ENCODE data around the gene NEAT1. TPM values are rescaled to one million over a fixed set of nuclear protein-coding genes. Genes with fewer than 3 reads are reported as not detected.

Gene NEAT1
- total RNA-seq, 1 donor from 2014 or later = 425 TPM

DNA sequence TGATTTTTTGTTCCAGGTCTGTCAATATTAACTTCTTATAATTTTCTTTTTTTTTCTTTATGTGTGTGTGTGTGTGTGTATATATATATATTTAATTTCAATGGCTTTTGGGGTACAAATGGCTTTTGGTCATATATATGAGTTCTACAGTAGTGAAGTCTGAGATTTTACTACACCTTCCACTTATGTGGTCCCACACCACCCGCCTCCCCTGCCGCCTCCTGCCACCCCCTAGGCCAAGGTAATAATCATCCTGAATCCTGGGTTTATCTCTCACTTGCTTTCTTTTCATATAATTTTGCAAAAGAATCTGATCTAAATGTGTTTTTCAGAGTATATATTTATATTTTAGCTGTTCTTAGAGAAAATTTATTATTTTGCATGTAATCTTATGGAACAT is 11.1 kb downstream of the NEAT1 start:
- no peak for DNase-seq (ENCODE audit: extremely low read depth, low read depth, low spot score)

DNA sequence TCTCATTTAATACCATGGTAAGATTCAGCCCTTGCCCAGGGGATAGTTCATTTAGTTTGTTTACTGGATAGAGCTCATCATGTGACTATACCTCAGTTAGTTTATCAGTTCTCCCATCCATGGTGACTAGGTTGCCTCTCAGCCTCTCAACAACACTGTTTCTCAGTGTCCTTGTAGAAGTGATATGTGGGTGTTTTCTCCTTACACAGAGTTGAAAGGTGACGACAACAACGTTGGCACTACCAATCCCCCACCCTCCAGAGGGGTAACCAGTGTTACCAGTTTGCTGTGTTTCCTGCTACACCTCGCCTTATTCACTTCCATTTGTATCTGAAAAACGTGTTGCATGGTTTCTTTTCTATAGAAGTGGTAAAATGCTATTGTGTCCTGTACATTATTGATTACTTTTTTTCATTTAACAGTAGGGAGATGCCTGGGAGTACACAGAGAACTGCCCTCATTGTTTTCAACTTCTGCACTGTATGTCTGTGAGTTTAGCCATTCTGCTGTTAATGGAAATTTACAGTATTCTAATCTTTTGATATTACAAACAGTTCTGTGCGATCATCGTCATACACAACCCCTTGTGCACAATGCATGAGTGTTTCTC is 11.6 kb downstream of the NEAT1 start:
- DNase-seq (ENCODE audit: extremely low read depth, low read depth, low spot score) = no peak

DNA sequence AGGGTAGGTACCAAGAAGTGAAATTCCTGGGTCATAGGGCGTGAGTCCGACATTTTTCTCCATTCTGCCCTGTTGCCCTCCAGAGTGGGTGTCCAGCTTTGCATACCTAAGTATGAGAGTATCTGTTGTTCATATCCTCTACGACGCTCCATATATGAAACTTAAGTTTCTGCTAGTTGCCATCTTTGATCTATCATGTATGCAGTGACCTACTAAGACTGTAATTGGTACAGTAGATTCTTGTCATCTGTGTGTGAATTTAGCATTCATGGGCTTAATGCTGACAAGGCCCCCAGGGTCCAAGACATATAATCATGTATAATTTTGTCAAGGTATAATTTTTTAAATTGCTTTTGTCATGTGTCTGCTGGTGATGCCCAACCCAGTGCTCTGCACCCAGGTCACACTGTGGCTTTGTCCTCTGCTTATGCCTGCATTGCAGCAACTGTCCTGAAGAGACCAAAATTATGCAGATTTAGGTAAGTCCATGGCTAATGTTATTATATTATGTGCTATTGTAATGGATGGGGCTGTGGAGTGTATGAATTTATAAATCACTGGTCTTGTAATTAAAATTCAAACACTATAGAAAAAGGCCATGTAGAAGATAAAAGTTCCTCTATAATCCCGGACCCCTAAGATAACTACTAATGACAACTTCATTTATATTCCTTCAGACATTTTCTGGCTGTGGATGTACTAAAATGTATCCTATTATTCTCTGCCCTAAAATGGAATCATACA is 12.2 kb downstream of the NEAT1 start:
- DNase-seq (ENCODE audit: extremely low read depth, low read depth, low spot score) = no peak

DNA sequence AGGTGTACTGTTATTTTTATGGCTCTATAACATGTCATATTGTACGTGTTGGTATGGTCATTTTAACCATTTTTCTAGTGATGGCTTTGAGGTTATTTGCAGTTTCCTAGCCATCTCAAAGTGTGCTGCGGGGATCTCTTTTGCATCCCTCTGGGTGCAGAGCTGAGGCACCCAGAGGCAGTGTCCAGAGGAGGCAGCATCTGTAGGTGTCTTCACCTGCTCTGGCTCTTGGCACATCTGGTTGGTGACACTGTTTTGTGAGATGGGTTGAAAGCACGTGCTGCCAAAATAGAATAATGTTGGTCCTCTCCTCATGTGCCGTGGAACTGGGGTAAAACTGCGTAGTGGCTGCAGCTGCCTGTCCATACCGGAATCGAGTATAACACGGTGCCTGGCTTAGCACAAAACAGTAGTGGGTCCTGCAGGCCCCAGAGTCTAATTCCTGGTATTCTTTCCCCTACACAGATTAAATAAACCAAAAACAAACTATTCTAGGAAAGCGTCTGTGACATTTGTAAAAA is 12.9 kb downstream of the NEAT1 start:
- DNase-seq (ENCODE audit: extremely low read depth, low read depth, low spot score) = no peak

DNA sequence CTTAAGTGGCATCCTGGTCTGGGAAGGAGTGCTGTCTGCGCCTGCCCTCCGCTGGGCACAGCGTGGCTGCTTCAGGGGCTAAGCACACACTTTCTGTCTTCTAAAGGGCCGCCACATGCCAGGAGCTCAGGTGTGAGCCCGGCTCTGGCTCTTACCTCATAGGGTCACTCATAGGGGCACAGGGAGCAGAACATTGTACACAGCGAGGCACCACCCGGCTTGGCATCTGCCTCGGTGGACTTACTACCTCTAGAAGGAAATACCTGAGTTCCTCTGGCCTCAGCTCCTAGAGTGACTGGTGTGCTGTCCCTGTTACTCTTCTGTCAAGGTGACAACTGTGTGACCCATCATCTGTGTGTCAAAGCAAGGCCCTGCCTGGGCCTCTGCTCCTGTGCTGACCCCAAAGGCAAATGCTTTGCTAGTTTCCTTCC is 13.4 kb downstream of the NEAT1 start:
- no peak for DNase-seq (ENCODE audit: extremely low read depth, low read depth, low spot score)

DNA sequence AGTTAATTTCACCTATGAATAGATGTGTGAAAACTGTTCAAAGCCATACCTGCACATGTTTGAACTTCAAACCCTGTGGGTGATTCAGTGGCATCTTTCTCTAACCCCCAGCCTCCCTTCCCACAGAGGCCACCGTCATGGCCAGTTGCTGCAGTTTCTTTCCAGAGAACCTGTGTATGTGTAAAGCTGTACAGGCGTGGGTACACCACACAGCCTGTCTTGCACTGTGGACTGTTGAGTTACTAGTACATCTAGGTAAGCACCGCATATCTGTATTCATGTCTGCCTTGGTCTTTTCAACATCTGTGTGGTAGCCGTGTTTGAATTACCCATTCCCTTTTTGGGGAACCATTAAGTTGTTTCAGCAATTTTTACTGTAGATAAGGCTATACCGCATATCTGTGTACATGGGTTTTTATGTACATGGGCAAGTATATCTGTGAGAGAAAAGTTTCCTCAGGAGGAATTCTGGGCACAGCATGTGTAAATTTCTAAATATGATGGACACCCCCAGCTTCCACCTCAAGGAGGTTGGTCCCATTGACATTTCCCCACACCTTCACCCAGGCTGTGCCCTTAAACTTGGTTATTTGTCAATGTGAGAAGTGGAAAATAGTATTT is 13.9 kb downstream of the NEAT1 start:
- DNase-seq (ENCODE audit: extremely low read depth, low read depth, low spot score) = no peak

DNA sequence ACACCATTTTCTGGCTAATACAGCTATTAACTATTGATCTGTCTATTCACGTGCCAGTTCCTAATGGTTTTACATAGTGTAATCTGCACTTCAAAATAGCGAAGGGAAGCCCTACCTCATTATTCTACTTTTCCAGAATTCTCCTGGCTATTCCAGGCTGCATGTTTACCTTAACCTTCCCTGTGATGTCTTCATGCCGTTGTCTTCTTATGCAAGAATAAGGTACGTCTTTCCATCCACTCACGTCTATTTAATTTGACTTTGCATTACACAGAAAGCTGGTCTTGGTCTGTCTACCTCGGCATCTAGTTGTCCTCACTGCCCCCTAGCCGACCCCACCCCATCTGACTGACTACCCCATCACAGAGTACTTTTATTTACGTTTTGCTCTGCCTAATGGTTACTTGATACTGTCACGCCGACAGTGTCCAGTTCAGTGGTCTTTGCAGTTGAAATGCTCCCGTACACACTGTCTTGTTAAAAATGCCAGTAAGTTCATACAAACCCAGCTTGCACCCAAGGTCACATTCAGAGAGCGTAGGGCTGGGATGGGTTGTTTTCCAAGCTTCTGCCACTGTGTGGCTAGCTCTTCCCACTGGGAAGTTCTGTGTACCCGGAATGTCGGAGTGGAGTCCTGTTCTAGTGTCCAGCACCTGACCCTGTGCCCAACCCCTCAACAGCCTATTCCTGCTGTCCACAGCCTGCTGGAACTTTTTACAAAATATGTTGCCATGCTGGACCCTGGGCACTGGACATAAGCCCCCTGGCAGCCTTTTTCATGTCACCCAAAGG is 15.0 kb downstream of the NEAT1 start:
- DNase-seq (ENCODE audit: extremely low read depth, low read depth, low spot score) = no peak

DNA sequence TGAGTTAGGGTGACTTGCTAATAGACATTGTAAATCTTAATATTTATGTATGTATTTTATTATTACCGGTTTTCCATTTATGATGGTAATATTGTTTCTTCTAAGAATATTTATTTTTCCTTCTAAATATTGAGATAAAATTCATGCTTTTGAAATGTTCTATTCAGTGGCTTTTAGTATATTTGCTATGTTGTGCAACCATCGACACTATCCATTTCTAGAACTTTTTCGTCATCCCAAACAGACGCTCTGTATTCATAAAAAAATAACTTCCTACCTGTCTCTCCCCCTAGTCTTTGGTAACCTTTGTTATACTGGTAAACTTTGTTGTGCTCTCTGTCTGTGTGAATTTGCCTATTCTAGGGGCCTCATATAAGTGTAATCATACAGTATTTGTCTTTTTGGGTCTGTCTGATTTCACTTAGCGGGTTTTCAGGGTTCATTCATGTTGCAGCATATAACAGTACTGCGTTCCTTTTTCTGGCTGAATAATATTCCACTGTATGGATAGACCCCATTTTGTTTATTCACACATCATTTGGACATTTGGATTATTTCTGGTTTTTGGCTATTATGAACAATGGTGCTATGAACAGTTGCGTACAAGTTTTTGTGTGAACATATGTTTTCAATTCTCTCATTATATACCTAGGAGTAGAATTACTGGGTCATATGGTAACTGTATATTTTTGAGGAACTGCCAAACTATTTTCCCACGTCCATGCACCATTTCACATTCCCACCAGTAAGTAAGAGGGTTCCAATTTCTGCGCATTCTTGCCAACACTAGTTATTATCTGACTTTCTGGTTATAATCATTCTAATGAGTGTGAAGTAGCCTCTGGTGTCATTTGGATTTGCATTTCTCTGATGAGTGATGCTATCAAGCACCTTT is 15.9 kb downstream of the NEAT1 start:
- DNase-seq (ENCODE audit: extremely low read depth, low read depth, low spot score) = no peak

DNA sequence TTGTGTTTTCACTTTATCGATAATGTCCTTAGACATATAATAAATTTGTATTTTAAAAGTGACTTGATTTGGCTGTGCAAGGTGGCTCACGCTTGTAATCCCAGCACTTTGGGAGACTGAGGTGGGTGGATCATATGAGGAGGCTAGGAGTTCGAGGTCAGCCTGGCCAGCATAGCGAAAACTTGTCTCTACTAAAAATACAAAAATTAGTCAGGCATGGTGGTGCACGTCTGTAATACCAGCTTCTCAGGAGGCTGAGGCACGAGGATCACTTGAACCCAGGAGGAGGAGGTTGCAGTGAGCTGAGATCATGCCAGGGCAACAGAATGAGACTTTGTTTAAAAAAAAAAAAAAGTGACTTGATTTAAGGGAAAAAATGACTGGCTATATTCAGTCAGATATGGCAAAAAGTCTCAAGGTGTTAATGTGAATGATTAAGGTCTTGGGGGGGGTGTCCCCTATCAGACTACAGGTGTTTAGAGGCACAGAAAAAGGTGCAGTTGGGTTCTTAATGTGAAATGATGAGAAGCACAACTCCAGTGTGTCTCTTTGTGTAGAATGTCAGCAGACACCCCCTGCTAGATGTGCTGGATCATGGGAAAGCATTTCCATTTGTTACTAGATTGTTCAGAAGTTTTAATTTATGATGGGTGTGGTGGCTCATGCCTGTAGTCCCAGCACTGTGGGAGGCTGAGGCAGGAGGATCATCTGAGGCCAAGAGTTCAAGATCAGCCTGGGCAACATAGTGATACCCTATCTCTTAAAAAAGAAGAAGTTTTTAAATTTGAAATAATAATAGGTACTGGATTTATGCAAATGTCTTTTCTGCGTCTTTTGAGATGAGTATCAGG is 17.0 kb downstream of the NEAT1 start:
- DNase-seq (ENCODE audit: extremely low read depth, low read depth, low spot score) = no peak

DNA sequence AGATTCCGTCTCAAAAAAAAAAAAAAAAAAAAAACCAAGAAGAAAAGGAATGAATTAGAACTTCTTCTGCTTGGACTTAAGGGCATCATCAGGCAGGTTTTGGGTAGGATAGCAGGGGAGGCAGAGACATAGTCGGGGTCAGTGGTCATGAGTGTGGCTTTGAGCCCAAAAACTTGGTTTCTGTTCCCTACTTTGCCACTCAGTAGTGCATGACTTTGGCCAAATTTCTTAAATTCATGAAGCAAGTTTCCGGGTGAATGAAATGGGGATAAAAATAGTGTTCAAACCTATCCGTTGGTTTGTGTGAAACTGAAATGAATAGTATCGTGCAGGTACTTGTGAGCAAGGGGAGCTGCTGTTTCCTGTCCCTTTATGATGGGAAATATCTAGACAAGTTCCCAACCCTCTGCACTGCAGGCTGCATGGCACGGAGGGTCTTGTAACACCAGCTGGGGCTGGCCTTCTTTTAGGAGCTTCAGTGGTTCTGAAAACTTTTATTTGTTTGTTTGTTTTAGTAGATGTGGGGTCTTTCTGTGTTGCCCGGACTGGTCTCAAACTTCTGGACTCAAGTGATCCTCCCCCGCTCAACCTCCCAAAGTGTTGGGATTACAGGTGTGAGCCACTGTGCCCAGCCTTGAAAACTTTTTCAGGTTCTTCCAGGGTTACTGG is 18.4 kb downstream of the NEAT1 start:
- DNase-seq (ENCODE audit: extremely low read depth, low read depth, low spot score) = no peak

DNA sequence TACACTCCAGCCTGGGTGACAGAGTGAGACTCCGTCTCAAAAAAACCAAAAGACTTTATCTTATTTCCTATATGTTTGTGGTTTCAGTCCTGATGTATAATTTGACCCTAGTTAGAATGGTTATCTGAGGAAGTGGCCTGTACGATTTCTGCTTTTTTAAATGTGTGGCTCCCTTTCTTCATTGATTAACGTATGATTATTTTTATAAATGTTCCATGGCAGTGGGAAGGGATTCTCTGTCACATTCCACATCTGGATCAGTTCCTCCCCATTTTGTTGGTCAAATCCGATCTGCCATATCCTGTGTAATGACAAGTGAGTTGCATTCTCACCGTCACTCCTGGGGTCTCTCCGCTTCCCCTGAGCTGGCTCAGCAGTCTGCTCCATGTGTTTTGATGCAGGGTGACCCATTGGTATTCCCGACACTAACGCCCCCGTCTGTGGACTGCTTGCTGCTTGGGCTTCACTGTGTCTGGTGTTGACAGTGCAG is 20.3 kb downstream of the NEAT1 start:
- no peak for DNase-seq (ENCODE audit: extremely low read depth, low read depth, low spot score)

DNA sequence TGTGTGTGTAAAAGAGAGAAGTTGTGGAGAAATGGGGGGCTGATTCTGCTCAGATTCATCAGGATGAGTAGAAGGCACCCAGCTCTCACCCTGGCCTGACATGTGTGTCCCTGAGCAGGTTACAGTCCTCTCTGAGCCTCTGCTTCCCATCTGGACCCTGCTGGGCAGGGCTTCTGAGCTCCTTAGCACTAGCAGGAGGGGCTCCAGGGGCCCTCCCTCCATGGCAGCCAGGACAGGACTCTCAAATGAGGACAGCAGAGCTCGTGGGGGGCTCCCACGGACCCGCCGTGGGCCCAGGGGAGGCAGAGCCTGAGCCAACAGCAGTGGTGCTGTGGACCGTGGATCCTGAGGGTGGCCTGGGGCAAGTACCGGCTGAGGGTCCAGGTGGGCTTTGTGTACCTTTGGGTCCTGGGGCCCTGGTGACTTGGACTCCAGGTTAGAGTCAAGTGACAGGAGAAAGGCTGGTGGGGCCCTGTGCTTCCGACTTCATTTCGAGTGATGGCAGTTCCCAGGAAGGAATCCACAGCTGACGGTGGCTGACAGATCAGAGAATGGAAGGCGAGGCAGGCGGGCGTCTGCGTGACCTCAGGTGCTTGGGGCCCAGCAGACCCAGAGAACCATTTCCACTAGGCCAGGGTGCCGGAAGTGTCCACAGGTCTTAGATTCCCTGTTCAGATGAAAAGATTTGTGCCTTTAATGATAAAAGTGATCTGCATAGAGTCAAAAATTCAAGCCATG is 21.9 kb downstream of the NEAT1 start:
- DNase-seq (ENCODE audit: extremely low read depth, low read depth, low spot score) = no peak

DNA sequence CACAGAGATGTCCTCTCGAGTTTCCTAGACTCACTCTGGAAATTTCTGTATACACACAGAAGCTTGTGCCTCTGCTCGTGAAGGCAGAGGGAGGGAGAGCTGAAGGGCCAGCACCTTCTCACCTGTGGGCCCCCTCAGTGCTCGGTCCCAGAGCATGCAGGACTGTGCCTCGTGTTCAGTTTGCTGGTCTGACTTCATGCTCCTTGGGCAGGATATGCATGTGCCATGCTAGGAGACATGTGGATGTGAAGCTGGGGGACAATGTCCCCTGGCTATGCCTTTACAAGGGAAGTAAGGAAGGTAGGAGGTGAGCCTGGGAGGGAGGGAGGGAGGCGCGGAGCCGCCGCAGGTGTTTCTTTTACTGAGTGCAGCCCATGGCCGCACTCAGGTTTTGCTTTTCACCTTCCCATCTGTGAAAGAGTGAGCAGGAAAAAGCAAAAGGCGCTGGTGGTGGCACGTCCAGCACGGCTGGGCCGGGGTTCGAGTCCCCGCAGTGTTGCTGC is 22.6 kb downstream of the NEAT1 start:
- no peak for DNase-seq (ENCODE audit: extremely low read depth, low read depth, low spot score)

DNA sequence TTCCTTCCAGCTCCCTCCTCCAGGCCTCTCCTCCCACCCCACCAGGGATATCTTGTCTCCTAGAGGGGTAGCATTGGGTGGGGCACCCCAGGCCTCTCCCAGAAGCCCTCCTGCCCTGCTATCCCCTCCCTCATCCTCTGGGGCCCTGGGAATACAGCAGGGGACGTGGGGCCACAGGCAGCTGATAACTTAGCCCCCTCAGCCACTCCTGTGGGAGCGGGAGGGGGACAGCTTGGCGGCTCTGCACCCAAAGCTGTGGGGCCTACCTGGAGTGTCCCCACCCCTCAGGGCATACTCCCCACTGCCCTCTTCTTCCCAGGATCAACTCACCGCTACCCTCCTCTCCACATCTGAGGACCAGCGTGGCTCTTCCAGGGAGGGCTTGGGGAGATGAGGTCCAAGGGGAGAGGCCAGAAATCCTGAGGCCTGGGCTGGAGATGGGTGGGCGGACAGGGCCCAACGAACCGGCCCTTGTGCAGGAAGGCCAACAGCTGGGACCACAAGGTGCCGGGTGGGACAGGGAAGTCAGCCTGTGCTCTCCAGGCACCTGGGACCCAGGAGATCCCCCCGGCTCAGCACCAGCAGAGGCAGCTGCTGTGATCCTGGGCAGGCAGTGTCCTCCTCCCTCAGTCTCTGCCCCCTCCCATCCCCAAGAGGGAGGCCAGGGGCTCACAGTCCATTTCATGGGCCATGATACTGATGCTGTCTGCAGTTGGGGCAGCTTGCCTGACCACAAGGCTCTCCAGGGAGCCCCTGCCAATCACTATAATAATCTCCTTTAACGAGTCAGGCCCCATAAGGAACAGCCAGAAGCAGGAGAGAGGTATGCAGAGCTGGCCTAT is 23.2 kb downstream of the NEAT1 start:
- DNase-seq (ENCODE audit: extremely low read depth, low read depth, low spot score) = no peak

DNA sequence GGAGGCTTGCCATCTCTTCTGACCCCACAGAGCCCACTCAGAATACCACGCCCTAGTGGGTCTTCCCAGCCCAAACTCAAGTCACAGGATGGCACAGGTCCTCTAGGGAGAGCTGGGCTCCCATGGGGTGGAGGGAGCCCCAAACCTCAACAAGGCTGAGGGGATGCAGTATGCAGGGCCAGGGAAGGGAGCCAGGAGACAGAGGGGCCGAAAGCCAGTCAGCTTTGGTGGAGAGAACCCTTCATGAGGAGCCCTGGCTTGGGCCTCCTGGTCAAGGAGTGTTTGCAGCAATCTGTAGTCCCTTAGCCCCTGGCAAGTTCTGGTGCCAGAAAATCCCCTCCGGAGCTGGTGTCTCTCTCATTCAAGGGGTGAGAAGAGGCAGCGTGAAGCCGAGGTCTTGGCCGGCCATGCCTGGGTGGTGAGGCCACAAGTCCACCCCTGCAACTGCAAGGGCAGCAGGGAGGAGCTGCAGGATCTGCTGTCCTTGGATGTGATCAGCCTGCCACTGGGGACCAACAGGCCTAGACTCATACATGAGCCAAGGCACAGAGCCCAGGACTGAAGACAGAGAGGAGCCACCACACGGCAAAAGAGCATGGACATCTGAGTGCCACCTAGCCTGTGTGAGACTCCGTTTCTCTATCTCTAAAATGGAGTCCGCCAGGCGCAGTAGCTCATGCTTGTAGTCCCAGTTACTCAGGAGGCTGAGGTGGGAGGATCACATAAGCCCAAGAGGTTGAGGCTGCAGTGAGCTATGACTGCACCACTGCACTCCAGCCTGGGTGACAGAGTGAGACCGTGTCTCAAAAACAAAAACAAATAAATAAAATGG is 24.1 kb downstream of the NEAT1 start:
- DNase-seq (ENCODE audit: extremely low read depth, low read depth, low spot score) = no peak

DNA sequence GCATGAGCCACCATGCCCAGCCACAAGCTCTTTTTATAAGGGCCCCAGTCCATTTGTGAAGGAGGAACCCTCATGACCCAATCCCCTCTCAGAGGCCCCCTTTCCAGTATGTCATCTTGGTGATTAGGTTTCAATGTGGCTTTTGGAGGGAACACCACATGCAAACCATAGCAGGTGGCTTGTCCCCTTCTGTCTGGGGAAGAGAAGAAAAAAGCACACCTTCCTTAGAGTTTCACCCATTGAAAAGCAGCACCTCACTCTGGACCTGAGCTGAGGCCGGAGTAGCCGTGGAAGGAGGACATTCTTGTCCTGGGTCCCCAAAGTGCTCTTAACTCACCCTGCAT is 25.4 kb downstream of the NEAT1 start:
- no peak for DNase-seq (ENCODE audit: extremely low read depth, low read depth, low spot score)
